Right cardiac atrium (tissue), 5 donors: Measurements from ENCODE around the gene KSR2. TPM values are rescaled to one million over a fixed set of nuclear protein-coding genes. Genes with fewer than 3 reads are reported as not detected.
A peak's percentile ranks its signal among the peaks of the same experiment; 100 is the strongest.

ENCODE experiments used
- ATAC-seq, 2 donors: fragments of 200-7000 bp; cut with Tn5 transposase; one replicate each; pipeline versions ENCODE4 v1.8.0 to v1.9.1; 2020; ENCODE audit warnings: moderate library complexity in 2 of 2, mild to moderate bottlenecking in 1 of 2
- DNase-seq, 3 donors: peaks; one replicate each; pipeline ENCODE4 v3.0.0-alpha.2; 2020
- H3K27ac ChIP-seq: one replicate; pipeline ENCODE4 v1.5.1; 2013; ENCODE audit warnings: mild to moderate bottlenecking, low read length, control low read depth, moderate library complexity
- H3K27me3 ChIP-seq: one replicate; pipeline ENCODE4 v1.6.1; 2013; ENCODE audit not compliant: control insufficient read depth, insufficient read depth
- H3K4me1 ChIP-seq: one replicate; pipeline ENCODE4 v1.6.1; 2013; ENCODE audit warnings: low read length; ENCODE audit not compliant: control insufficient read depth, insufficient read depth
- H3K4me3 ChIP-seq: one replicate; pipeline ENCODE4 v1.5.1; 2013; ENCODE audit warnings: low read length, control low read depth
- H3K9me3 ChIP-seq: one replicate; pipeline ENCODE4 v1.6.1; 2013; ENCODE audit warnings: low read length; ENCODE audit not compliant: control insufficient read depth
- WGBS: extraction: QIAGEN DNeasy Blood & Tissue Kit; methylation state at CpG from one replicate; pipeline ENCODE4 v1.1.7; 2013; 5-methylcytosine and 5-hydroxymethylcytosine counted together
- intact Hi-C, 4 donors: fragments of 100-400 bp; cut with DNase I; formaldehyde crosslinking; loops; one replicate each; pipeline versions ENCODE4 v1.11.0 to v1.14.0; 2022 to 2023
- polyA plus RNA-seq: library from polyadenylated mRNA; stranded (reverse); fragments of 200-250 nt; gene quantifications from one replicate; pipeline ENCODE4 v1.2.3, GENCODE V29; 2013
- total RNA-seq, 4 donors: library from RNA; stranded (reverse); fragmentation: NEBNext Ultra II Directional; extraction: Animal tissue kit (Norgen Biotek cat#: 25700); gene quantifications; one replicate each; pipeline ENCODE4 v1.2.1, GENCODE V29; 2021
- donor health status: healthy with polysubstance abuse.
- donor health status: DM: no; HTN: yes; CAD: no.
- donor health status: DM: no; HTN: no; CAD: no.
- donor health status: DM: no; HTN: yes; CAD: no; lungs with severe emphysema.
- donor health status: DM: yes; HTN: yes; CAD: no.

The KSR2 gene
- total and polyA plus RNA-seq, 5 donors: 0.02 to 0.37 (median 0.03) TPM

- H3K9me3 ChIP-seq: no peaks in the 10 kb centered on the region
- WGBS: 73% methylated on average over 5 of the region's 5 CpGs
- no peaks in the 10 kb centered on the region for H3K27me3 ChIP-seq
- no peak overlapping the region for H3K27ac ChIP-seq
- ATAC-seq (no peak), DNase-seq (peak in 1 of 3 donors; percentile 66)
- no peak overlapping the region for H3K4me3 ChIP-seq
- no peaks in the 10 kb centered on the region for H3K4me1 ChIP-seq
- intact Hi-C loops: no loop called here
Measured at GRCh38 chr12:117552971-117553370, 415.8 kb downstream of the KSR2 start.

DNA sequence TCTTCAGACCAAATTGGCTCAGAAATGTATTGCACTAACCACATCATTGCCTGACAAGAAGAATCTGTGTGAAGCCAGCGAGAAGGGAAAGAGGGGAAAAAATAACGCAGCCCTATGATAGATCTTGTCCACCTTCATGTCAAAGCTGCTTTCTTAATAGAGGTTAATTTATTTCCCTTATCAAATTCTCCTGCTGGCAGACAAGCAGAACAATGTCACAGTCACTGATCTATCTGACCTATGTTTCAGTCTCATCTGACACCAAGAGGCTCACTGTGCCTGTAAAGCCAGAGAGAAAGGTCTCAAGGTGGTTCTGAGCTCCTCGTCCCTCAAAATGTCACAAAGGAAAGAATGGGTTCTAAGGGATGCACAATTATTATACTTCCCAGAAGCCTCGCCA is 417.1 kb downstream of the KSR2 start:
- 53% methylated on average over 4 of the region's 4 CpGs for WGBS
- no peak for DNase-seq
- ATAC-seq: no peak

GRCh38 chr12:117547209-117547608 is 421.6 kb downstream of the KSR2 start:
- Histone ChIP-seq H3K9me3 (no peaks in the 10 kb centered on the region), H3K4me1 (no peaks in the 10 kb centered on the region), H3K4me3 (no peak overlapping the region), H3K27me3 (no peaks in the 10 kb centered on the region), H3K27ac (no peak overlapping the region)
- ATAC-seq: no peak
- intact Hi-C loops: no loop called here
- no peak for DNase-seq

More for the DNA sequence above, 417.1 kb downstream of the KSR2 start:
- Histone ChIP-seq H3K4me3 (no peak overlapping the region), H3K9me3 (no peaks in the 10 kb centered on the region), H3K27me3 (no peaks in the 10 kb centered on the region), H3K27ac (no peak overlapping the region), H3K4me1 (no peaks in the 10 kb centered on the region)
- intact Hi-C loops: no loop called here

DNA sequence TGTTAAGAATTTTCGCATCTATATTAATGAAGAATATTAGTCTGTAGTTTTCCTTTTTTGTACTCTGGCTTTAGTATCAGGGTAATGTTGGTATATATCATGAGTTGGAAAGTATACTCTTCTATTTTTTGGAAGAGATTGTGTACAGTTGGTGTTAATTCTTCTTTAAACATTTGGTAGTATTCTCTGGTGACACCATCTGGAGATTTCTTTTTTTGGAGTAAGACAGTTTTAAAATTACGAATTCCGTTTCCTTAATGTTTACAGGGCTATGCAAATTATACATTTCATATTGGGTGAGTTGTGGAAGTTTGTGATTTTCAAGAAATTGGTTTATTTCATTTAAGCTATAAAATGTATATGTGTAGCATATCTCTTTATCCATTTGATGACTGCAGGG is 423.6 kb downstream of the KSR2 start:
- no peaks in the 10 kb centered on the region for H3K9me3 ChIP-seq

GRCh38 chr12:117540011-117540410 is 428.8 kb downstream of the KSR2 start:
- Histone ChIP-seq H3K4me1 (no peaks in the 10 kb centered on the region), H3K4me3 (no peak overlapping the region), H3K27me3 (no peaks in the 10 kb centered on the region), H3K9me3 (no peaks in the 10 kb centered on the region), H3K27ac (no peak overlapping the region)
- 35% methylated on average over 5 of the region's 5 CpGs for WGBS
- ATAC-seq (no peak), DNase-seq (no peak)
- intact Hi-C loops: no loop called here

More for the DNA sequence above, 423.6 kb downstream of the KSR2 start:
- Histone ChIP-seq H3K27me3 (no peaks in the 10 kb centered on the region), H3K27ac (no peak overlapping the region), H3K4me1 (no peaks in the 10 kb centered on the region), H3K4me3 (no peak overlapping the region)
- ATAC-seq (no peak), DNase-seq (no peak)
- intact Hi-C loops: no loop called here
- WGBS: 86% methylated on average over 3 of the region's 3 CpGs

- intact Hi-C loops: no loop called here
- WGBS: 53% methylated on average over 1 of the region's 1 CpG
- DNase-seq (no peak), ATAC-seq (no peak)
- Histone ChIP-seq H3K4me1 (no peaks in the 10 kb centered on the region), H3K4me3 (no peak overlapping the region), H3K27ac (no peak overlapping the region), H3K27me3 (no peaks in the 10 kb centered on the region), H3K9me3 (no peaks in the 10 kb centered on the region)
Measured at GRCh38 chr12:117538926-117539325, 429.9 kb downstream of the KSR2 start.

GRCh38 chr12:117538032-117538690 is 430.6 kb downstream of the KSR2 start:
- Histone ChIP-seq H3K27ac (no peak overlapping the region), H3K4me1 (no peaks in the 10 kb centered on the region), H3K9me3 (no peaks in the 10 kb centered on the region), H3K4me3 (no peak overlapping the region), H3K27me3 (no peaks in the 10 kb centered on the region)
- intact Hi-C loops: no loop called here
- DNase-seq: no peak
- ATAC-seq: no peak
- 85% methylated on average over 8 of the region's 8 CpGs for WGBS

GRCh38 chr12:117533687-117534086 is 435.1 kb downstream of the KSR2 start:
- peak; percentile 20 to 45 for ATAC-seq
- WGBS: 53% methylated on average over 6 of the region's 6 CpGs

DNA sequence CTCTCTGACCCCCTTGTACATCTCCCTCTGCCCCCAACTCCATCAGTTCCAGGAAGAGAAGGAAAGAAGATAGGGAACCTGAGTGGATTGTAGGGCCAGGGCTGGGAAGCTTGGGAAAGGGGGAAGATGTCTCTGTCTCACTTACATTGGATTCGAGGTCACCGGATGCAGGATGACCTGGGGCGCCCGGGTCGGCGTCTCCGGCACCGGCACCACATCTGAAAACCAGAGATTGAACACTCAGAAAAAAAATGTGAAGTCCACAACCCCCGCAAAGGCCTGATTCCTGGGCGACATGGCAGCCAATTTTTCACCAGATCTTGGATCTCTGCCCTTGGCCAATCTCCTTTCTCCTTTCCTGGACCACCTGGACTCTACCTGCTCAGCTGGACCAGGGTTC is 438.0 kb downstream of the KSR2 start:
- DNase-seq (no peak), ATAC-seq (no peak)
- no peaks in the 10 kb centered on the region for H3K27me3 ChIP-seq
- WGBS: 91% methylated on average over 10 of the region's 10 CpGs
- no peak overlapping the region for H3K27ac ChIP-seq
- no peaks in the 10 kb centered on the region for H3K4me1 ChIP-seq
- H3K4me3 ChIP-seq: no peak overlapping the region
- intact Hi-C loops: no loop called here
- H3K9me3 ChIP-seq: no peaks in the 10 kb centered on the region

More at GRCh38 chr12:117533687-117534086, 435.1 kb downstream of the KSR2 start:
- intact Hi-C loops: no loop called here
- DNase-seq: no peak
- Histone ChIP-seq H3K27me3 (no peaks in the 10 kb centered on the region), H3K9me3 (no peaks in the 10 kb centered on the region), H3K4me3 (no peak overlapping the region), H3K27ac (no peak overlapping the region), H3K4me1 (no peaks in the 10 kb centered on the region)

DNA sequence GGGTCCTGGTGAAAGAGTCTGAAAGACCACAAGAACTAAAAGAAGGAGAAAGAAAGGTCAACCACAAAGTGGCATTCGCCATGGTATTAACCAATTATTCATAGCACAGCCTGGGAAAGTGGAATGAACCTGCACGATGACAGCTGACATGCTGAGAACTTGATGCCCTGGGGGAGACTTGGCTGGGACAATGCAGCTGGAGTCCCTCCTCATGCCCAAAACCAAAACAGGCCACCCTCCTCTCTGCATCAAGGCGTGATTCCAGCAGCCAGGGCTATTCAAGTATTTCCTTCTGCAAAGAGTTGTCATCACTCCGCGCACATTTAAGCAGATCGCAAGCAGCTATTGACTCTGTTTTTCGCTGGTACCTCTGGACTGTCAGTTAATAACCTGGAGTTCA is 440.3 kb downstream of the KSR2 start:
- DNase-seq: no peak
- no peak overlapping the region for H3K4me3 ChIP-seq
- WGBS: 65% methylated on average over 7 of the region's 7 CpGs
- no peak overlapping the region for H3K27ac ChIP-seq
- peak; percentile 27 to 67 for ATAC-seq
- H3K9me3 ChIP-seq: no peaks in the 10 kb centered on the region
- intact Hi-C loops: no loop called here
- H3K27me3 ChIP-seq: no peaks in the 10 kb centered on the region
- H3K4me1 ChIP-seq: no peaks in the 10 kb centered on the region

DNA sequence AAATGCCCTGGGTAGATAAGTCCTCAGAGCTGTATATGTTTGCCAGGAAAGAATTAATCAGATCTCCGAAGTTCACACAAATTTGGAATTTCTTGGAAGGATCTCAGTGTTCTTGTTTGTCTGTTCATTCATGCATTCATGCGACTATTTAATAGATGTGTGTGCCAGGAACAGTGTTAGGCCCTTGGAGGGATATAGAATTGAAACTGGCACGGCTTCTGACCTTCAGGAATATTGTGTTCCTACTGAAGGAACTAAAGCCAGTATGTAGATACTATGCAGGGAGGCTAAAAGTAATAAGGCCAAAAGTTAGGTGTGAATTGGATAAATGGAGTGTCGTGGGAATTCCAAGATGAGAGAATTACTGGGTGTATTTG is 441.3 kb downstream of the KSR2 start:
- Histone ChIP-seq H3K4me1 (no peaks in the 10 kb centered on the region), H3K9me3 (no peaks in the 10 kb centered on the region), H3K27me3 (no peaks in the 10 kb centered on the region), H3K4me3 (no peak overlapping the region), H3K27ac (no peak overlapping the region)
- DNase-seq (no peak), ATAC-seq (peak in 1 of 2 donors; percentile 44)
- intact Hi-C loops: no loop called here
- WGBS: 38% methylated on average over 4 of the region's 4 CpGs
